Memory B cell (primary cell): Measurements from ENCODE around the gene HTRA1.

Source experiments
- ATAC-seq: fragments of 150-1000 bp; cut with Tn5 transposase; 2 replicates; pipeline ENCODE4 v1.10.0; 2021; ENCODE audit warnings: low read depth, mild to moderate bottlenecking, moderate library complexity
- DNase-seq, 2 donors: peaks; one replicate each; pipeline ENCODE4 v3.0.0; 2022; ENCODE audit warnings: low spot score in 2 of 2
- H3K27ac Mint-ChIP-seq: one replicate; pipeline ENCODE4 v1.8.0; 2022; ENCODE audit warnings: mild to moderate bottlenecking, moderate library complexity, mixed read lengths
- H3K27me3 Mint-ChIP-seq: one replicate; pipeline ENCODE4 v1.8.0; 2022; ENCODE audit warnings: mixed read lengths
- H3K36me3 Mint-ChIP-seq: one replicate; pipeline ENCODE4 v1.8.0; 2022; ENCODE audit warnings: mild to moderate bottlenecking, mixed read lengths
- H3K4me1 Mint-ChIP-seq: one replicate; pipeline ENCODE4 v1.8.0; 2022; ENCODE audit warnings: mixed read lengths
- H3K4me3 Mint-ChIP-seq: one replicate; pipeline ENCODE4 v1.8.0; 2022; ENCODE audit warnings: mild to moderate bottlenecking, moderate library complexity, mixed read lengths
- H3K9me3 Mint-ChIP-seq: one replicate; pipeline ENCODE4 v1.8.0; 2022; ENCODE audit warnings: mixed read lengths

Gene HTRA1

GRCh38 chr10:122516734-122517133, 55.4 kb downstream of the HTRA1 start:
- H3K9me3 Mint-ChIP-seq: no peaks in the 10 kb centered on the region
- ATAC-seq (no peak), DNase-seq (no peak)
- H3K36me3 Mint-ChIP-seq: no peaks in the 10 kb centered on the region
- no peaks in the 10 kb centered on the region for H3K4me1 Mint-ChIP-seq
- peaks cover 2% of the 10 kb centered on the region for H3K27me3 Mint-ChIP-seq
- no peak overlapping the region for H3K4me3 Mint-ChIP-seq
- H3K27ac Mint-ChIP-seq: no peak overlapping the region

- Mint-ChIP-seq H3K9me3 (no peaks in the 10 kb centered on the region), H3K27me3 (peaks cover 2% of the 10 kb centered on the region), H3K4me1 (no peaks in the 10 kb centered on the region), H3K36me3 (no peaks in the 10 kb centered on the region), H3K27ac (no peak overlapping the region), H3K4me3 (no peak overlapping the region)
- no peak for DNase-seq
- ATAC-seq: no peak
These were observed 57.8 kb downstream of the HTRA1 start for GRCh38 chr10:122519144-122519543.

- no peak overlapping the region for H3K27ac Mint-ChIP-seq
- no peaks in the 10 kb centered on the region for H3K36me3 Mint-ChIP-seq
- no peaks in the 10 kb centered on the region for H3K4me1 Mint-ChIP-seq
- ATAC-seq: no peak
- no peaks in the 10 kb centered on the region for H3K9me3 Mint-ChIP-seq
- H3K4me3 Mint-ChIP-seq: no peak overlapping the region
- peaks cover 2% of the 10 kb centered on the region for H3K27me3 Mint-ChIP-seq
- no peak for DNase-seq
These were observed 58.5 kb downstream of the HTRA1 start for GRCh38 chr10:122519873-122520272.

DNA sequence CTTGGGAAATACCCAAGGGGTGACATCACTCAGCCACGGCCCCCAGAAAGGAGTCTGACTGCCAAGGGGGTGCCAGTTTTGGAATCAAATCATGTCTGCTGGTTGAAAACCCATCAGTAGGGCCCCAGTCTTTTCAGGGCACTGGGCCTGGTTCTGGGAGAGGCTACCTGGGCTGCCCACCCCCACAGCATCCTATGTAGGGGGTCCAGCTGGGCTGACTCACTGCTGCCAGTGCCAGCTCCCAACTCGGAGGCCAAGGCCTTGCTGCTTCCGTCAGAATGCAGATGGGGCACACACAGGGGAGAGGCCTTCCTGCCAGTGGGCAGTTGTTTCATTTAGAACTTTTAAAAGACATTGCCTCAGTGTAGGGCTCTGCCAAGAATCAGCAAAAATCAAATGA, 59.7 kb downstream of the HTRA1 start:
- DNase-seq (no peak), ATAC-seq (no peak)
- Mint-ChIP-seq H3K36me3 (no peaks in the 10 kb centered on the region), H3K4me1 (no peaks in the 10 kb centered on the region), H3K4me3 (no peak overlapping the region), H3K9me3 (no peaks in the 10 kb centered on the region), H3K27ac (no peak overlapping the region), H3K27me3 (peaks cover 2% of the 10 kb centered on the region)

- DNase-seq (no peak), ATAC-seq (no peak)
- Mint-ChIP-seq H3K9me3 (no peaks in the 10 kb centered on the region), H3K4me1 (no peaks in the 10 kb centered on the region), H3K36me3 (no peaks in the 10 kb centered on the region), H3K4me3 (no peak overlapping the region), H3K27ac (no peak overlapping the region), H3K27me3 (peaks cover 3% of the 10 kb centered on the region)
These were observed 63.5 kb downstream of the HTRA1 start for GRCh38 chr10:122524811-122525210.

DNA sequence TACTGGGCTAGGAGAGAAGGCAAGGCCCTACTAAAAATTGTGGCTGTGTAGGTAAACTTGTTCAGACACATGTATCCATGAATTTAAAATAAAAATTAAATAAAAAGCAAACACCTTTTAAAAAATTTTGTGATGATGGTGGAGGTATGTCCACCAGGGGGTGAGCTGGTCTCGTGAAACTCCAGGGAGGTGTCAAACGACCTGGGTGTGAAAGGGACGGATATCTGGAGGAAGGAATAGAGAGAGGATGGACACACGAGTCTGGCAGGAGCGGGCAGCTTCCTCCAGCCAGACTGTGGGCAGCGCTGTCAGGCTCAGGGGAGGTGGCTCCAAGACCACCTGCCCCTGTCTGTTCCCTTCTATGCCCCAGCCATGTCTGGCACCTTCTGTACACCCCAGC, 64.4 kb downstream of the HTRA1 start:
- peaks cover 1% of the 10 kb centered on the region for H3K27me3 Mint-ChIP-seq
- ATAC-seq: no peak

GRCh38 chr10:122526892-122527291, 65.5 kb downstream of the HTRA1 start:
- Mint-ChIP-seq H3K4me1 (no peaks in the 10 kb centered on the region), H3K36me3 (no peaks in the 10 kb centered on the region), H3K27me3 (peaks cover 1% of the 10 kb centered on the region), H3K4me3 (no peak overlapping the region), H3K27ac (no peak overlapping the region), H3K9me3 (no peaks in the 10 kb centered on the region)
- DNase-seq: no peak
- no peak for ATAC-seq

More for the DNA sequence above, 64.4 kb downstream of the HTRA1 start:
- no peak for DNase-seq
- no peaks in the 10 kb centered on the region for H3K9me3 Mint-ChIP-seq
- no peak overlapping the region for H3K4me3 Mint-ChIP-seq
- no peaks in the 10 kb centered on the region for H3K36me3 Mint-ChIP-seq
- no peaks in the 10 kb centered on the region for H3K4me1 Mint-ChIP-seq
- no peak overlapping the region for H3K27ac Mint-ChIP-seq

DNA sequence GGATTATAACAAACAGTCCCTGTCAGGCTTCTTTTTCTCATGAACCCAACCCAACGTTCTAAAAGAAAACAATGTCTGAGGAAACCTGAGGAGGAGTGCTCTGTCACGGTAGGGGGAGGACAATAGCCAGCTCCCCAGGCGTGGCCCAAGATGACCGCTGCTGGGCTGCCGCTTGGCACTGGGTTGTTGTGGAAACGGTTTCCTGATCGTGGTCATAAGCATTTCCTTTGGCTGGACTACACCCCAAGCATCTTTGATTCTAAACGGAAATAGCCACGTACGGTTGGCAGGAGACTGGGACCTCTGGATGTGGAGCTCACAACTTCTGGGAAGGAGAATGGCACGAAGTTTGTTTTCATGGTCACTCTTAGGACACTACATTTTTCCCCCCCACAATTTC, 68.8 kb downstream of the HTRA1 start:
- H3K4me3 Mint-ChIP-seq: no peak overlapping the region
- peaks cover 1% of the 10 kb centered on the region for H3K27me3 Mint-ChIP-seq
- DNase-seq (no peak), ATAC-seq (no peak)
- no peaks in the 10 kb centered on the region for H3K4me1 Mint-ChIP-seq
- no peaks in the 10 kb centered on the region for H3K9me3 Mint-ChIP-seq
- H3K36me3 Mint-ChIP-seq: no peaks in the 10 kb centered on the region
- no peak overlapping the region for H3K27ac Mint-ChIP-seq

GRCh38 chr10:122531261-122531660, 69.9 kb downstream of the HTRA1 start:
- H3K4me3 Mint-ChIP-seq: no peak overlapping the region
- H3K9me3 Mint-ChIP-seq: no peaks in the 10 kb centered on the region
- no peak for ATAC-seq
- peaks cover 1% of the 10 kb centered on the region for H3K27me3 Mint-ChIP-seq
- DNase-seq: no peak
- no peak overlapping the region for H3K27ac Mint-ChIP-seq
- no peaks in the 10 kb centered on the region for H3K36me3 Mint-ChIP-seq
- no peaks in the 10 kb centered on the region for H3K4me1 Mint-ChIP-seq

- peaks cover 1% of the 10 kb centered on the region for H3K27me3 Mint-ChIP-seq
- no peaks in the 10 kb centered on the region for H3K36me3 Mint-ChIP-seq
- no peak for ATAC-seq
- H3K4me1 Mint-ChIP-seq: no peaks in the 10 kb centered on the region
- H3K9me3 Mint-ChIP-seq: peaks cover 2% of the 10 kb centered on the region
- no peak for DNase-seq
- H3K27ac Mint-ChIP-seq: no peak overlapping the region
- no peak overlapping the region for H3K4me3 Mint-ChIP-seq
These were observed 70.6 kb downstream of the HTRA1 start for GRCh38 chr10:122531939-122532338.

GRCh38 chr10:122532601-122533296, 71.4 kb downstream of the HTRA1 start:
- ATAC-seq (no peak), DNase-seq (no peak)
- H3K4me1 Mint-ChIP-seq: no peaks in the 10 kb centered on the region
- peaks cover 1% of the 10 kb centered on the region for H3K27me3 Mint-ChIP-seq
- H3K9me3 Mint-ChIP-seq: peaks cover 2% of the 10 kb centered on the region
- no peaks in the 10 kb centered on the region for H3K36me3 Mint-ChIP-seq
- H3K4me3 Mint-ChIP-seq: no peak overlapping the region
- H3K27ac Mint-ChIP-seq: no peak overlapping the region

DNA sequence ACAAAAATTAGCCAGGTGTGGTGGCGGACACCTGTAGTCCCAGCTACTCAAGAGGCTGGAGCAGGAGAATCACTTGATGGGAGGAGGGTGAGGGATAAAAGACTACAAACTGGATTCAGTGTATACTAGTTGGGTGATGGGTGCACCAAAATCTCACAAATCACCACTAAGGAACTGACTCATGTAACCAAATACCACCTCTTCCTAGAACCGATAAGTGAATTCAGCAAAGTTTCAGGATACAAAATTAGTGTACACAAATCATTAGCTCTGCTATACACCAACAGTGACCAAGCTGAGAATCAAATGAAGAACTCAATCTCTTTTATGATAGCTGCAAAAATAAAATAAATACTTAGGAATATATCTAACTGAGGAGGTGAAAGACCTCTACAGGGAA, 76.2 kb downstream of the HTRA1 start:
- no peak for ATAC-seq
- no peak for DNase-seq
- no peaks in the 10 kb centered on the region for H3K4me1 Mint-ChIP-seq

DNA sequence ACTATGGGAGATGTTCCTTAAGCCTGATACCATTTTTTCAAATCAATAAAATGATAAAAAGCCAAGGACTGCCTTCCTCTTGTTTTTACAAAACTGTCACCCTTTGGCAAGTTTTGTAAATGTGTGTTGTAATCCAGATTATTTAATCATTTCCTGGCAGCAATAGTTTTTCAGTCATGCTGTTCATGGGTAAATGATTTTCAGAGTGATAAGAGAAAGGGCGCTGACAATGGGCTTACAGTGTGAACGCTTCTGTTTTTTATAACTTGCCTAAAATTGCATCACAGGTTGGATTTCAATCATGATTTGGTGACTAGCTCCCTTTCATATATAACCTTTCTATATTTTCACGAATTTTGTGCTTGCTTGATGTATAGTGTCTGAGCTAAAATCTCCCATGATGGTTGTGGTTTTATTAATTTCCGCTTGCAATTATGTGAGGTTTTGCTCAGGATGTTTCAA, 80.2 kb downstream of the HTRA1 start:
- H3K4me3 Mint-ChIP-seq: no peak overlapping the region
- H3K27ac Mint-ChIP-seq: no peak overlapping the region
- H3K36me3 Mint-ChIP-seq: no peaks in the 10 kb centered on the region
- peaks cover 2% of the 10 kb centered on the region for H3K9me3 Mint-ChIP-seq
- H3K27me3 Mint-ChIP-seq: peaks cover 9% of the 10 kb centered on the region
- ATAC-seq: no peak
- H3K4me1 Mint-ChIP-seq: no peaks in the 10 kb centered on the region
- no peak for DNase-seq

More for the DNA sequence above, 76.2 kb downstream of the HTRA1 start:
- H3K27ac Mint-ChIP-seq: no peak overlapping the region
- H3K36me3 Mint-ChIP-seq: no peaks in the 10 kb centered on the region
- no peak overlapping the region for H3K4me3 Mint-ChIP-seq
- H3K9me3 Mint-ChIP-seq: peaks cover 2% of the 10 kb centered on the region
- H3K27me3 Mint-ChIP-seq: peaks cover 4% of the 10 kb centered on the region

DNA sequence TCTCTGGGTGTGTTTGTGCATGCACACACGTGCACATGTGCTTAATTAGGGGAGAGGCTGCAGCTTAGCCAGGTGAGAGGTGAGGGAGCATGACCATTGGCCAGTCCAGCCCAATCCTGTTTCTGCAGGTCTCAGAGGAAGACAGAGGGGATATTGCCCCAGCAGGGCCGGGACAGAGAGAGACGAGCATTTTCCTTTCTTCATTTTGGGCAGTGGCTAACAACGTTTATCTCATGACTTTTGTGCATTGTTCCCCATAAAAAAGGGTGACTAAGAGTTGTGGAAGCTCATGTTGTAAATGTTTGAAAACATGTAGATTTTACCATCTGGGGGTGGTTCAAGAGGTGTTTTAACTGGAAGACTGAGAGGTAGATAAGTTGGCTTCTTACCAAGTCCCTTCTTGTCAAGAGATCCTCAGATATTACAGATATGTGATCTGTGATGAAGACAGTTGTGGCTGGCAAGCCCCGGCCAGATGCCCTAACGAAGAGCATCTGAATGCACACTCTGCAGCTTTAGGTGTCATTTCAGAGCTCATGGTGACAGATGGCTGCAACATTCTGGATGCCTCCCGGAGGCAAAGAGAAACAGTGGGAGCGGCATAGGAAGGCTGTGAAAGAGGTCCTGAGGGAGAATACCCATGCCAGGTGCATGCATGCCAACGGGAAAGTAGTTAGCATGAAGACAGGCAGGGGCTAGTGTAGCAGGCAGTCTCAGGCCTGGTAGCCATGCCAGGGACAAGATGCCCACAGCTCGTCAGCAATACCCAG, 82.5 kb downstream of the HTRA1 start:
- Mint-ChIP-seq H3K27ac (no peak overlapping the region), H3K36me3 (no peaks in the 10 kb centered on the region), H3K27me3 (peaks cover 9% of the 10 kb centered on the region), H3K9me3 (no peaks in the 10 kb centered on the region), H3K4me1 (no peaks in the 10 kb centered on the region), H3K4me3 (no peak overlapping the region)
- no peak for ATAC-seq
- DNase-seq: no peak

GRCh38 chr10:122544493-122544892, 83.1 kb downstream of the HTRA1 start:
- no peaks in the 10 kb centered on the region for H3K36me3 Mint-ChIP-seq
- no peak overlapping the region for H3K4me3 Mint-ChIP-seq
- no peak for DNase-seq
- no peaks in the 10 kb centered on the region for H3K4me1 Mint-ChIP-seq
- ATAC-seq: no peak
- H3K9me3 Mint-ChIP-seq: no peaks in the 10 kb centered on the region
- no peak overlapping the region for H3K27ac Mint-ChIP-seq
- peaks cover 9% of the 10 kb centered on the region for H3K27me3 Mint-ChIP-seq
